Right cardiac atrium (tissue), 5 donors: ENCODE data around the gene SORCS3. TPM values are rescaled to one million over a fixed set of nuclear protein-coding genes. Genes with fewer than 3 reads are reported as not detected.

Source experiments
- ATAC-seq, 2 donors: fragments of 200-7000 bp; cut with Tn5 transposase; one replicate each; pipeline versions ENCODE4 v1.8.0 to v1.9.1; 2020; ENCODE audit warnings: moderate library complexity in 2 of 2, mild to moderate bottlenecking in 1 of 2
- DNase-seq, 3 donors: peaks; one replicate each; pipeline ENCODE4 v3.0.0-alpha.2; 2020
- H3K27ac ChIP-seq: one replicate; pipeline ENCODE4 v1.5.1; 2013; ENCODE audit warnings: mild to moderate bottlenecking, low read length, control low read depth, moderate library complexity
- H3K27me3 ChIP-seq: one replicate; pipeline ENCODE4 v1.6.1; 2013; ENCODE audit not compliant: control insufficient read depth, insufficient read depth
- H3K4me1 ChIP-seq: one replicate; pipeline ENCODE4 v1.6.1; 2013; ENCODE audit warnings: low read length; ENCODE audit not compliant: control insufficient read depth, insufficient read depth
- H3K4me3 ChIP-seq: one replicate; pipeline ENCODE4 v1.5.1; 2013; ENCODE audit warnings: low read length, control low read depth
- H3K9me3 ChIP-seq: one replicate; pipeline ENCODE4 v1.6.1; 2013; ENCODE audit warnings: low read length; ENCODE audit not compliant: control insufficient read depth
- WGBS: extraction: QIAGEN DNeasy Blood & Tissue Kit; methylation state at CpG from one replicate; pipeline ENCODE4 v1.1.7; 2013; 5-methylcytosine and 5-hydroxymethylcytosine counted together
- intact Hi-C, 4 donors: fragments of 100-400 bp; cut with DNase I; formaldehyde crosslinking; loops; one replicate each; pipeline versions ENCODE4 v1.11.0 to v1.14.0; 2022 to 2023
- polyA plus RNA-seq: library from polyadenylated mRNA; stranded (reverse); fragments of 200-250 nt; gene quantifications from one replicate; pipeline ENCODE4 v1.2.3, GENCODE V29; 2013
- total RNA-seq, 4 donors: library from RNA; stranded (reverse); fragmentation: NEBNext Ultra II Directional; extraction: Animal tissue kit (Norgen Biotek cat#: 25700); gene quantifications; one replicate each; pipeline ENCODE4 v1.2.1, GENCODE V29; 2021
- donor health status: healthy with polysubstance abuse.
- donor health status: DM: no; HTN: yes; CAD: no.
- donor health status: DM: no; HTN: no; CAD: no.
- donor health status: DM: no; HTN: yes; CAD: no; lungs with severe emphysema.
- donor health status: DM: yes; HTN: yes; CAD: no.

SORCS3 gene
- total and polyA plus RNA-seq, 5 donors: 0.03 to 0.11 (median 0.07) TPM; not detected in 2

- Histone ChIP-seq H3K27me3 (no peaks in the 10 kb centered on the region), H3K9me3 (no peaks in the 10 kb centered on the region), H3K4me1 (no peaks in the 10 kb centered on the region), H3K4me3 (no peak overlapping the region), H3K27ac (no peak overlapping the region)
- intact Hi-C loops: no loop called here
- ATAC-seq: no peak
- DNase-seq: no peak
- WGBS: 71% methylated on average over 3 of the region's 3 CpGs
Measured at GRCh38 chr10:105292236-105292635, 651.1 kb downstream of the SORCS3 start.
